Peyer's patch (tissue), 4 donors: ENCODE measurements around the gene KDM1A. TPM values are rescaled to one million over a fixed set of nuclear protein-coding genes. Genes with fewer than 3 reads are reported as not detected.

ENCODE experiments used
- DNase-seq, 3 donors: peaks; one replicate each; pipeline ENCODE4 v3.0.0-alpha.2; 2017 to 2019
- H3K27ac ChIP-seq, 4 donors: fragments of 200-600 bp; sonication (generic); one replicate each; pipeline ENCODE4 v1.5.1; 2016 to 2019
- H3K27me3 ChIP-seq, 2 donors: fragments of 200-600 bp; sonication (generic); one replicate each; pipeline ENCODE4 v1.5.1; 2019
- H3K36me3 ChIP-seq, 3 donors: fragments of 200-600 bp; sonication (generic); one replicate each; pipeline ENCODE4 v1.5.1; 2016 to 2019
- H3K4me1 ChIP-seq, 4 donors: fragments of 200-600 bp; sonication (generic); one replicate each; pipeline ENCODE4 v1.5.1; 2016 to 2019
- H3K4me3 ChIP-seq, 4 donors: fragments of 200-600 bp; sonication (generic); 1 replicate in 3 of 4; 2 replicates in 1 of 4; pipeline ENCODE4 v1.5.1; 2016 to 2019; ENCODE audit warnings: mild to moderate bottlenecking in 1 of 4
- H3K9me3 ChIP-seq, 4 donors: fragments of 200-600 bp; sonication (generic); one replicate each; pipeline ENCODE4 v1.5.1; 2016 to 2019; ENCODE audit warnings: mild to moderate bottlenecking in 1 of 4
- POLR2A ChIP-seq, 2 donors: fragments of 450-650 bp; IDR thresholded peaks; one replicate each; pipeline ENCODE4 v1.5.1; 2017; ENCODE audit warnings: antibody characterized with exemption in 2 of 2, mild to moderate bottlenecking in 2 of 2, moderate library complexity in 2 of 2
- total RNA-seq, 4 donors: library from RNA; depleted of rRNA; stranded (reverse); fragments of >200 nt; gene quantifications; one replicate each; pipeline ENCODE4 v1.1.0, GENCODE V29; 2016
- TF ChIP-seq, protein P1 (sequence below), 6 experiments: fragments of 450-650 bp in 4 of 6; fragments of 200-600 bp in 2 of 6; sonication (generic) in 1 of 6; IDR thresholded peaks; one replicate each; pipeline ENCODE4 v1.5.1; 2017 to 2019; ENCODE audit warnings: antibody characterized with exemption in 6 of 6, mild to moderate bottlenecking in 3 of 6, moderate library complexity in 1 of 6

KDM1A gene
- total RNA-seq, 4 donors from 2014 or later = 33.5 to 102 (median 40.9) TPM

DNA sequence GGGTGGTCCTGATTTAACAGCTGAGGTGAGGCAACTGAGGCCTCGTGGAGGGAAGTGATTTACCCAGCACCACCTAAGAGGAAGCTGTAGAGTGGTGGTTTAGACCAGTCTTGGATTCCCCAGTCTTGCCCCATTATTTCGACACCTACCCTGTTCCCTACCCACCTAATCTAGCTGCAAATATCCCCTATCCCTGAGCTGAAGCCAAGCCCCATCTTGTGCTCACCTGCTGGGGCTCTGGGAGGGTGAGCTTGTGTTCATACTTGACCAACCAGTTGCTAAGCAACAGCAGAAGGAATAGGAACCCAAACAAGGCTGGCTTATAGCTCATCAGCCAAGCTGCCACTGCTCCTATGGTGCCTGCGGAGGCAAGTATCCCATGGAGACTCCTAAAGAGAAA lies 5.6 kb upstream of the KDM1A start:
- TF ChIP-seq, protein P1, sequence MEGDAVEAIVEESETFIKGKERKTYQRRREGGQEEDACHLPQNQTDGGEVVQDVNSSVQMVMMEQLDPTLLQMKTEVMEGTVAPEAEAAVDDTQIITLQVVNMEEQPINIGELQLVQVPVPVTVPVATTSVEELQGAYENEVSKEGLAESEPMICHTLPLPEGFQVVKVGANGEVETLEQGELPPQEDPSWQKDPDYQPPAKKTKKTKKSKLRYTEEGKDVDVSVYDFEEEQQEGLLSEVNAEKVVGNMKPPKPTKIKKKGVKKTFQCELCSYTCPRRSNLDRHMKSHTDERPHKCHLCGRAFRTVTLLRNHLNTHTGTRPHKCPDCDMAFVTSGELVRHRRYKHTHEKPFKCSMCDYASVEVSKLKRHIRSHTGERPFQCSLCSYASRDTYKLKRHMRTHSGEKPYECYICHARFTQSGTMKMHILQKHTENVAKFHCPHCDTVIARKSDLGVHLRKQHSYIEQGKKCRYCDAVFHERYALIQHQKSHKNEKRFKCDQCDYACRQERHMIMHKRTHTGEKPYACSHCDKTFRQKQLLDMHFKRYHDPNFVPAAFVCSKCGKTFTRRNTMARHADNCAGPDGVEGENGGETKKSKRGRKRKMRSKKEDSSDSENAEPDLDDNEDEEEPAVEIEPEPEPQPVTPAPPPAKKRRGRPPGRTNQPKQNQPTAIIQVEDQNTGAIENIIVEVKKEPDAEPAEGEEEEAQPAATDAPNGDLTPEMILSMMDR (IDR thresholded peaks at IDR 0.05) = no peak
- TF ChIP-seq POLR2A (IDR thresholded peaks at IDR 0.05) = no peak
- Histone ChIP-seq H3K27me3 (no peaks in the 10 kb centered on the region), H3K9me3 (no peaks in the 10 kb centered on the region), H3K27ac (no peak overlapping the region), H3K4me3 (no peak overlapping the region), H3K36me3 (no peaks in the 10 kb centered on the region), H3K4me1 (no peaks in the 10 kb centered on the region)
- DNase-seq = no peak

DNA sequence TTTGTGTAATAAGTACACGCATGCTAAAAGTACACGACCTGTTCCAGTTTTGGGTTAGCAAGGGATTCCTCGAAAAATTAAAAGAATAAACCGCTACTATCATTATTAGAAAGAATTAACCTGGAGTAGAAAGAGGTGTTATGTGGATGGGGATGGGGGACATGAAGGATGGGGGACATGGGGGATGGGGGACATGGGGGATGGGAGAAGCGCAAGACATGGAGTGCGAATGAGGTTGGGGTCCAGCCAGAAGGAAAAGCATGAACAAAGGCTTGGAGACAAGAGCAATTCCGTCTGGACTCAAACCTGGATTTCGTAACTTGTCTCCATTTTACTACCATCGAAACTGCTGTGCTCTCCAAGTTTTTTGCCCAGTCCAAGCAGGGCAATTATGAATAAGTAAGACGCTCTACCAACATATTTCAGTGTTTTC lies 591 bp upstream of the KDM1A start:
- Histone ChIP-seq H3K9me3 (peaks cover 0 to 4% (median 0%) of the 10 kb centered on the region in 4 donors), H3K4me1 (peaks cover 0 to 9% (median 0%) of the 10 kb centered on the region in 4 donors), H3K27me3 (no peaks in the 10 kb centered on the region), H3K4me3 (peak overlapping the region; percentile 73 to 96 (median 82)), H3K27ac (peak overlapping the region; percentile 84 to 91 (median 86)), H3K36me3 (no peaks in the 10 kb centered on the region)
- no peak for TF ChIP-seq POLR2A (IDR thresholded peaks at IDR 0.05)
- TF ChIP-seq, protein P1 (IDR thresholded peaks at IDR 0.05) = no peak
- no peak for DNase-seq

DNA sequence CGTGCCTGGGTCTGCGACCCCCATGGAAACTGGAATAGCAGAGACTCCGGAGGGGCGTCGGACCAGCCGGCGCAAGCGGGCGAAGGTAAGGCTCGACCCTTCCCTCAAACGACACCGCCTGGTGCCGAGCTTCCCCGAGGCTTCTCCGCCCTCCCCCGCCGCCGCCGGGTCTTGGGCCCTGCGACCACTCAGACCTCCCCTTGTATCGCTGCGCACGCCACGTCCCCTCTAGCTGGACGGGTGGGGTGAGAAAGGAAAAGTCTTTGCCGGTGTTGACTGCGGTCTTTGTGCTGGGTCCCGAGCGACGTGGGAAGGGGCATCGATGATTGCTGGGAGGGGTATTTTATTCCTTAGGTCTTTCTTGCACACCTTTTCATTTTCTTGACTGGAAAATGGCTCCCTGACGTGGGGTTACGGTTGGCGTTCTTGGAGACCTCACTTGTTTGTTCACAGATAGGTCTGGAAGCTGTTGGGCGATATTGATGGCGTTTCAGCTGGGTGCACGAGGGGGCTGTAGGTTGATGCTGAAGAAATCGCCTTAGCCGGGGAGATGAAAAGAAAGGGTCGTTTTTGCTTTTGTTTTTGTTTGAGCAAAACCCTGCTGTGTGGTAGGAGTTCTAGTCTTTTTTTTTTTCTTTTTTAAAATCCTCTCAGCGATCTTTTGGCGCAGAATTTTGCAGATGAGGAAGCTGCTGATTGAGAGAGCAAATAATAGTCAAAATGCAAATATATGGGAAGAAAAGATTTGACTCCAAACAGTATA lies 776 bp downstream of the KDM1A start:
- H3K4me1 ChIP-seq = peaks cover 0 to 9% (median 0%) of the 10 kb centered on the region in 4 donors
- peak overlapping the region; percentile 73 to 96 (median 82) for H3K4me3 ChIP-seq
- H3K27ac ChIP-seq = peak overlapping the region; percentile 84 to 91 (median 86)
- H3K27me3 ChIP-seq = no peaks in the 10 kb centered on the region
- H3K36me3 ChIP-seq = no peaks in the 10 kb centered on the region
- H3K9me3 ChIP-seq = peaks cover 0 to 4% (median 0%) of the 10 kb centered on the region in 4 donors
- TF ChIP-seq, protein P1 (IDR thresholded peaks at IDR 0.05) = no peak
- TF ChIP-seq POLR2A (IDR thresholded peaks at IDR 0.05) = no peak
- peak; percentile 35 to 64 (median 50) for DNase-seq

DNA sequence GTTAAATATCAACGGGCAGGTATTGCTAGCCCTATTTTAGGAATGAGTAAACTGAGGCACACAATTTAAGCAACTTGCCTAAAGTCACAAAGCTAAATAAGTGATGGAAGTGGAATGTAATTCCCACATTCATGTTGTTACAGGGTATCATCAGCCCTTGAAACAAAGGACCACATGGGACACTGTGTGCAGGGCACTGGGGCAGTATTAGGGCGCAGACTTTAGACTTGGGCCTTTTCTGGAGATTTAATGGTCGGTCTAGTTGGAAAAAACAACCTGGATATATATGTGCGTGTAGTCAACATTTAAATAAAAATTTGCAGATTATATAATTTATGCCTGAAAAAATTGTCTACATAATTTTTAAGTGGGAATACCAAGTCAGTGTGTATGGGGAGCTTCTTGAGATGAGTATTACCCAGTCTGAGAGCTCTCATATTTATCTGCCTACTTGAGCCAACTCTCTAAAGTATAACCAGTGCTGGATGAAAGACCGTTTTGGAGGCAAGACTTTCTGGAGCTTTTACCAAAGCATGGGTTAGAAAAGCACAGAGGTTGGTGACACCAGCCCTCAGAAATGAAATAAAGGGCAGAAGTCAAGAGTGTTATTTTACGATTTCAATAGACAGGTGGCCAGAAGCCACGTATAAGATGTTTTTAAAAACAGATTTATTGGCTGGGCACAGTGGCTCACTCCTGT lies 1.6 kb downstream of the KDM1A start:
- TF ChIP-seq POLR2A (IDR thresholded peaks at IDR 0.05) = no peak
- TF ChIP-seq, protein P1 (IDR thresholded peaks at IDR 0.05) = no peak
- Histone ChIP-seq H3K36me3 (no peaks in the 10 kb centered on the region), H3K27me3 (no peaks in the 10 kb centered on the region), H3K27ac (peak overlapping the region in 1 of 4 donors; percentile 35), H3K9me3 (peaks cover 0 to 4% (median 0%) of the 10 kb centered on the region in 4 donors), H3K4me1 (peaks cover 0 to 9% (median 0%) of the 10 kb centered on the region in 4 donors), H3K4me3 (peak overlapping the region; percentile 73 to 96 (median 82))
- DNase-seq = no peak

DNA sequence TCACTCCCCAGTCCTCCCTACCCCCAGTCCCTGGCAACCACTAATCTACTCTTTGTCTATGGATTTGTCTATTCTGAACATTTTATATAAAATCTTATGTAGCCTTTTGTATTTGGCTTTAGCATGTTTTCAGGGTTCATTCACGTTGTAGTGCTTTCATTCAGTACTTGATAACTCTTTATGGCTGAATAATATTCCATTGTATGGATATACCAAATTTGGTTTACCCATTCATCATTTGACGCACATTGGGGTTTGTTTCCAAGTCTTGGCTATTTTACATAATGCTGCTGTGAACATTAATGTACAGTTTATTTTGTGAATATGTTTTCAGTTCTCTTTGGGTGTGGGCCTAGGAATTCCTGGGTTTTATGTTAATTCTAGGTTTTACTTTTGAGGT lies 2.6 kb downstream of the KDM1A start:
- no peak for DNase-seq
- Histone ChIP-seq H3K27ac (no peak overlapping the region), H3K9me3 (peaks cover 0 to 4% (median 0%) of the 10 kb centered on the region in 4 donors), H3K27me3 (no peaks in the 10 kb centered on the region), H3K36me3 (no peaks in the 10 kb centered on the region), H3K4me1 (peaks cover 0 to 9% (median 0%) of the 10 kb centered on the region in 4 donors), H3K4me3 (no peak overlapping the region)
- TF ChIP-seq, protein P1 (IDR thresholded peaks at IDR 0.05) = no peak
- no peak for TF ChIP-seq POLR2A (IDR thresholded peaks at IDR 0.05)
